Spleen (tissue), 7 donors: ENCODE measurements around the gene AFTPH.

ENCODE experiments used
- POLR2A ChIP-seq, 3 donors: fragments of 450-650 bp; IDR thresholded peaks; one replicate each; pipeline ENCODE4 v1.5.1; 2017; ENCODE audit warnings: antibody characterized with exemption in 3 of 3, mild to moderate bottlenecking in 1 of 3
- POLR2AphosphoS5 ChIP-seq, 3 donors: sonication (generic); formaldehyde crosslinking; IDR thresholded peaks; one replicate each; pipeline ENCODE4 v1.5.1; 2017; ENCODE audit warnings: antibody characterized with exemption in 3 of 3
- TF ChIP-seq, protein P1 (sequence below), 11 experiments: fragments of 200-600 bp in 7 of 11; fragments of 450-650 bp in 4 of 11; sonication (generic) in 4 of 11; IDR thresholded peaks in 8 of 11; conservative IDR thresholded peaks in 3 of 11; 1 replicate in 7 of 11; 2 replicates in 4 of 11; pipeline versions ENCODE4 v1.4.0 to v1.8.0; 2016 to 2021; ENCODE audit warnings: antibody characterized with exemption in 11 of 11, inconsistent platforms in 4 of 11, mild to moderate bottlenecking in 1 of 11
- donor health status: DM: no; HTN: no; CAD: no; lungs with moderate emphysema.
- donor health status: DM: no; HTN: no; CAD: no.
- donor health status: DM: no; HTN: no; CAD: no.

- TF ChIP-seq, protein P1, sequence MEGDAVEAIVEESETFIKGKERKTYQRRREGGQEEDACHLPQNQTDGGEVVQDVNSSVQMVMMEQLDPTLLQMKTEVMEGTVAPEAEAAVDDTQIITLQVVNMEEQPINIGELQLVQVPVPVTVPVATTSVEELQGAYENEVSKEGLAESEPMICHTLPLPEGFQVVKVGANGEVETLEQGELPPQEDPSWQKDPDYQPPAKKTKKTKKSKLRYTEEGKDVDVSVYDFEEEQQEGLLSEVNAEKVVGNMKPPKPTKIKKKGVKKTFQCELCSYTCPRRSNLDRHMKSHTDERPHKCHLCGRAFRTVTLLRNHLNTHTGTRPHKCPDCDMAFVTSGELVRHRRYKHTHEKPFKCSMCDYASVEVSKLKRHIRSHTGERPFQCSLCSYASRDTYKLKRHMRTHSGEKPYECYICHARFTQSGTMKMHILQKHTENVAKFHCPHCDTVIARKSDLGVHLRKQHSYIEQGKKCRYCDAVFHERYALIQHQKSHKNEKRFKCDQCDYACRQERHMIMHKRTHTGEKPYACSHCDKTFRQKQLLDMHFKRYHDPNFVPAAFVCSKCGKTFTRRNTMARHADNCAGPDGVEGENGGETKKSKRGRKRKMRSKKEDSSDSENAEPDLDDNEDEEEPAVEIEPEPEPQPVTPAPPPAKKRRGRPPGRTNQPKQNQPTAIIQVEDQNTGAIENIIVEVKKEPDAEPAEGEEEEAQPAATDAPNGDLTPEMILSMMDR (IDR thresholded peaks at IDR 0.05 in 8 of 11, conservative IDR thresholded peaks at IDR 0.05 in 3 of 11), result no peak
- TF ChIP-seq POLR2A (IDR thresholded peaks at IDR 0.05), result no peak
- no peak for TF ChIP-seq POLR2AphosphoS5 (IDR thresholded peaks at IDR 0.05)
Measured at GRCh38 chr2:64620661-64621060, 96.5 kb downstream of the AFTPH start.
